Duodenal mucosa (tissue), 2 donors: ENCODE data around the gene MPI.

Experiments
- H3K27ac ChIP-seq: one replicate; pipeline ENCODE4 v1.7.0; 2013; ENCODE audit warnings: low read depth, low read length
- H3K27me3 ChIP-seq, 2 donors: one replicate each; pipeline ENCODE4 v1.7.0; 2013; ENCODE audit warnings: low read length in 2 of 2, control low read depth in 1 of 2; ENCODE audit not compliant: insufficient read depth in 2 of 2, control insufficient read depth in 1 of 2
- H3K36me3 ChIP-seq, 2 donors: one replicate each; pipeline ENCODE4 v1.7.0; 2013; ENCODE audit warnings: low read length in 2 of 2, control low read depth in 1 of 2; ENCODE audit not compliant: insufficient read depth in 2 of 2, control insufficient read depth in 1 of 2
- H3K4me1 ChIP-seq, 2 donors: one replicate each; pipeline ENCODE4 v1.7.0; 2013; ENCODE audit warnings: low read length in 2 of 2, control low read depth in 1 of 2; ENCODE audit not compliant: insufficient read depth in 2 of 2, control insufficient read depth in 1 of 2
- H3K4me3 ChIP-seq, 2 donors: one replicate each; pipeline ENCODE4 v1.7.0; 2013; ENCODE audit warnings: low read length in 2 of 2, low read depth in 1 of 2
- H3K9ac ChIP-seq, 2 donors: one replicate each; pipeline ENCODE4 v1.7.0; 2013; ENCODE audit warnings: low read length in 2 of 2, low read depth in 1 of 2
- H3K9me3 ChIP-seq, 2 donors: one replicate each; pipeline ENCODE4 v1.7.0; 2013; ENCODE audit warnings: low read length in 2 of 2, control low read depth in 1 of 2; ENCODE audit not compliant: control insufficient read depth in 1 of 2

Gene MPI

DNA sequence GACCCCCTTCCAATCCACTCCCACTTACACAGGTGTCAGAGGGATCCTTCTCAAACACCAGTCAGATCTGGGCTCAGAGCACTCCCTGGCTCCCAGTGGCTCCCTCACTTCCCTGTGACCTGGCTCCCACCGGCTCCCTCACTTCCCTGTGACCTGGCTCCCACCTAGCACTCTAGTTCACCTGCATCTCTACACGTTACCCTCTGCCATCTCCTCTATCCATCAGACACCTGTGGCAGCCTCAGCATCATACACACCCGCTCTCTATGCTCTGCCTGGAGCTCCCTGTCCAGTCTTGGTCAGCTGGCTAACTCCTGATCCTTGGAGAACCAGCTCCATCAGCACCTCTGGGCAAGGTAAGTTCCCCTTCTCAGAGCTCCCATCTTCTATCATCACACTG, 61.2 kb downstream of the MPI start:
- peaks cover 20 to 22% of the 10 kb centered on the region in 2 donors for H3K4me1 ChIP-seq

More for the DNA sequence above, 61.2 kb downstream of the MPI start:
- H3K27me3 ChIP-seq: no peaks in the 10 kb centered on the region
- no peaks in the 10 kb centered on the region for H3K36me3 ChIP-seq
- no peak overlapping the region for H3K4me3 ChIP-seq
- no peak overlapping the region for H3K27ac ChIP-seq
- H3K9me3 ChIP-seq: no peaks in the 10 kb centered on the region
- no peak overlapping the region for H3K9ac ChIP-seq
